ENCODE results near the gene RABGAP1L. TPM values are rescaled to one million over a fixed set of nuclear protein-coding genes. Genes with fewer than 3 reads are reported as not detected.

RABGAP1L gene
- total RNA-seq, 1 donor from 2014 or later, result 36.2 TPM

DNA sequence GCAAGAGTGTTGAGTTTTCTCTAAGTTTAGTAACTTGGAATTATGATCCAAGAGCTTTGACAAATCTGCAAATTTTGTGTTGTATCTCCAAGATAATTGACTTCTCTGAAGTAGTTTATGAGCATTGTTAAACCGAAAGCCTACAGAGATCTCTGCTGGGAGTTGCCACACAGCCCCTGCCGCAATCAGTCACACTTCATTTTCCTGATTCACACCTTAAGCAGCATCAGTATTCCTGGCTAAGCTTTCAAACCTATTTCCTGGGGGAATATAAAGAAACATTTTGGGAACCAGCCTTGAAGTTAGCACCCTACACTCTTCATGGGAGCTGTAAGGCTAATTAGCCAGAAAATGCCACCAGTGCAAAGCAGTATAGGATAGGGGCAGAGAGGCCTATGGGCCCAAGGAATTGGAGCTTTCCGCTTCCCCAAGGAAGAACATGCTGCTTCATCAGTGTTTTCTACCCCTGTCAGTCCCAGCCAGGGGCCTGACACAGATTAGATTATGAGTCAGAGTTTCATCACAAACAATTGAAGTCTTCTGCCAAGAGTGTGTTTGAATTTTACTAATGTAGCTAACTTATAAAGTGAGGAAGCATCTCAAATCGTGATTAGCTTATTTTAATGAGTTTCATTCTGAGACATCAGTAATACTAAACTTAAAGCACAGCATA is 817.3 kb downstream of the RABGAP1L start:
- DNase-seq, result no peak

- peak; percentile 73 for DNase-seq
Measured at GRCh38 chr1:174982971-174983689, 823.8 kb downstream of the RABGAP1L start.

DNA sequence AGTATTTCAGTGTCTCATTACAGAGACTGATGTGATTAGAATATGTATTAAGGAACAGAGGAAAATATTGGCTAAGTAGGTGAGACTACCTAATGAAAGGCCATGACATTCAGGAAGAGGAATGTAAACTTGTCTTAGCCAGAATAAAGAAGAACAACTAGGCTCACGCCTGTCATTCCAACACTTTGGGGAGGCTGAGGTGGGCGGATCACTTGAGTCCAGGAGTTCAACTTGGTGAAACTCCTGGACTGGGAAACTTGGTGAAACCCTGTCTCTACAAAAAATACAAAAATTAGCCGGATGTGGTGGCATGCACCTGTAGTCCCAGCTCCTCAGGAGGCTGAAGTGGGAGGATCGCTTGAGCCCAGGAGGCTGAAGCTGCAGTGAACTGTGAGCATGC is 825.6 kb downstream of the RABGAP1L start:
- no peak for DNase-seq

GRCh38 chr1:174988539-174988938 is 829.2 kb downstream of the RABGAP1L start:
- no peak for DNase-seq

- DNase-seq, result no peak
Measured at GRCh38 chr1:174988986-174989385, 829.7 kb downstream of the RABGAP1L start.

DNA sequence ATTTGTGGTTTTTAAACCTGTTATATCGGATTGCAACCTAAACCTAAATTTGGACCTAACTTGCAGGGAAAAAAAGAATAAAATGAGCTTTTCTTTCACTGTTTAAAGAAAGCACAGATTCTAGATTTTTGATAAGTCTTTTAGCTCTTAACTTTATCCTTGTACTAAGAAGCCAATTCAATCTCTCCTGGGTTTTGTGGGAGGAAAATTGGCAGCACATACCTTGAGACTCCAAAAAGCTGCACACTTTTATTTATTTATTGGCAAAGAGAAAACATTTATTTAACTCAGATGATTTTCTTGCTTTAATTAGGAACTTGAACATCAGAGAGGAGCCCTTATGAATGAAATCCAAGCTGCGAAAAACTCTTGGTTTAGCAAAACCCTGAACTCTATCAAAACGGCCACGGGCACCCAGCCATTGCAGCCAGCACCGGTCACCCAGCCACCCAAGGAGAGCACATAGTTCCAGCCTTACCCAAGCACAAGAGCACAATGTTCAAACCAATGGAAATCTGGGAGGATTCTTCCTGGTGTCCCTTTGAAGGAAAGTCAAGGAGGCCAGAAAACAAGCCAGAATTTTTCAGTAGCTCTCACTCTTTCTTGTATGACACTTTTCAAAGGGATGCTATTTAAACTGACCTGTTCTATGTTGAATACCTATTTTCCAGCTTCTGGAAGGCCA is 830.4 kb downstream of the RABGAP1L start:
- DNase-seq, result no peak

GRCh38 chr1:174990382-174990999 is 831.2 kb downstream of the RABGAP1L start:
- peak; percentile 87 for DNase-seq

DNA sequence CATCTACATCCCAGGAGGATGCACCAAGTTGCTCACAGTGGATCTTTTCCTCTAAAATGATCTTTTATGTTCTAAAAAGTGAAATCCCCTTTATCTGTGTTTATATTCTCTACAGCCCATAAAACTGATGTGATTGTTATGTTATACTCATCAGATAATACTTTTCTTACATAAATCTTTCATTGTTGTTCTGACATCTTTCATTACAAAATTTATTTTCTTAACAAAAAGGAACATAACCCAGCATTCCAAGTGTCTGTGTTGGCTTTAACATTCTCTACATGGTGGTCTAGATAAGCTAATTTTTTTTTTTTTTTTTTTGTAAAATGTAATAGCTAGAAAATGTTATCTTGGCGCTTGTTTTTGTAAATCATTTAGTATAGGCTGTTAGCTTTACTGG is 832.2 kb downstream of the RABGAP1L start:
- DNase-seq, result no peak

DNA sequence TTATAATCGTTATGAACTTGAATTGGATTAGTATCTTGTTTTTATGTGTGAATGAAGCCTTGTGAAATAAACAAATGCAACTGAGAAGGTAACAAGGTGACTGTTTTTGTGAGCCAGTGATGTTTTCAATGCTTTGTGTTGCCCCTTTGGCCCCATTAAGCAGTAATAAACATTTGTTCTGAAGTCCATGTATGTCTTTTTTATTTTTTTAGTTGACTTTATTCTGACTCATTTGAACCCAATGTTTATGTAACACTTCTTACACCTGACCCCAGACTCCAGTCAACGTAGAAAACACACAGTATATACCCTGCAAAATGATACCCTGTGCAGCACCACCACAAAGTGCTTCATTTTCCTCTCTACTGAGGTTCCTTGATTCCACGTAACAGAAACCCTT is 835.8 kb downstream of the RABGAP1L start:
- DNase-seq, result no peak

- no peak for DNase-seq
Measured at GRCh38 chr1:174995916-174996315, 836.6 kb downstream of the RABGAP1L start.

- peak; percentile 72 for DNase-seq
Measured at GRCh38 chr1:174996476-174996875, 837.2 kb downstream of the RABGAP1L start.

DNA sequence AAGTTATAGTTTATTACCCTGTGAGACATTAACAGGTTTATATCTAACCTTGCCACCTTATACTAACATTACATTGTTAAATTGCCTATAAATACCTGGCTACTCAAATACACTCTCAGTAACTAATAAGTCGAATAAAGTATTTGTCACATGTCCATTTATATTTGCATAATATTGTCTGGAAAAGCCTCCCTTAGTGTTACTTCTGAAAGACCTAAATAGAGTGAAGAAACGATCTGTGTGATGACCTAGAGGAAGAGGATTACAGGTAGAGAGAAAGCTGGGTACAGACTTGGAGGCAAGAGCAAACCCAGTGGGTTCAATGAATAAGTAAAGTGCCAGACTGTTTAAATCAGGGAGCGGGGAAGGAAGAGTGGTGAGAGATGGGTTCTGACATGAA is 837.7 kb downstream of the RABGAP1L start:
- DNase-seq, result no peak

DNA sequence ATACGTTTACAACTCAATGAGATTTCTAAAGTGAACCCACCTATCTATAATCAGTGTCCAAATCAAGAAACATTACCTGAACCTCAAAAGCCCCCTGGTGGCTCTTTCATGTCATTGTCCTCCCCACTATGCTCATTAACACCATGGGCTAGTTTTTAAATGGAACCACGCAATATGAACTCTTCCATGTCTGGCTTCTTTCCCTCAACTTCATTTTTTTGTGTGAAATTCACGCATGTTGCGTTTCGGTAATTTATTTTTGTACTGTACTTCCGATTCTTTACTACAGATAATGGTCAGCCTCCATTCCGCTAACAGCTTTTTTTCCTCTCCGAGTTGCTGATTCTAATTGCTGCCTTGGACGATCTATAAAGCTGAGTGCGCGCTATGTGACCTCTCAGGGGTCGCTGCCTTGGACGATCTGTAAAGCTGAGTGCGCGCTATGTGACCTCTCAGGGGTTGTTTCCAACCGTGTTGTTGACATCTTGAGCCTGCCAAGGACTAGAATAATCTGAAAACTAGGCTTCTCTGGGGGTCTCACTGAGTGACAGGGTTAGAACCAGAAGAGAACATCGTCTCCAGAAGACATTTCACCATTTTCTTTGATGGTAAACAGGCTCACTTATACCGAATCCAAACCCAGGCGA is 839.4 kb downstream of the RABGAP1L start:
- DNase-seq, result peak; percentile 76

DNA sequence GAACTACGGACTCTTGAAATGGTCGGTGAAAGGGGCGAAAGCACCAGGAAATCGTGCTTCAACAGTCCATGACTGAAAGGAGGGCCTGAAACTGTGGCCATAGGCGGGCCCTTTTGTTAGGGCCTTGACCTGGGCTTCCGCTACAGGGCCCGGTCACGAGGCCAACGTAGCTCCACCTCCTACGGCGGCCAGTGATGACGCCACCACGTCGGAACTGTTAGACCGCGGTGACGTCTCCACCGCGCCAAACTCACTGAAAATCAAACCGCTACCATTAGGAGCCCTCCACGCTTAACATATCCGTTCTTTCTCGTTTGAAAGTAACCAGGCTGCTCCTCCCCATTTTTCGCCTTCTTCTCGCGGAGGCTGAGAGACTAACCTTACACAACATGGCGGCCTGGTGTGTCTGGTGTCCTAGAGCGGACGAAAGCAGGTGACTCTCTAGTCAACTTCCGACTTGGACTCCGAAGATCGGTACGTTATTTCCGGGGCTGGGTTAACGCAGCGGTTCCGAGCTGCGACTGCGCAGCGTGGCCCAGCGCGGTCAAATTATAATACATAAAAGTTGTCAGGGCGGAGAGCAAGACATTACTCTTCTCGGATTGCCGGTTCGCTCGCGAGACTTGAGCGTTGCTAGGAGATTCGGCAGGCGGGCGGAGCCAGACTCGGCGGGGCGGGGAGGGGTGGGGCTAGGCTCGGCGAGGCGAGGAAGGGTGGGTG is 840.1 kb downstream of the RABGAP1L start:
- DNase-seq, result peak; percentile 99

DNA sequence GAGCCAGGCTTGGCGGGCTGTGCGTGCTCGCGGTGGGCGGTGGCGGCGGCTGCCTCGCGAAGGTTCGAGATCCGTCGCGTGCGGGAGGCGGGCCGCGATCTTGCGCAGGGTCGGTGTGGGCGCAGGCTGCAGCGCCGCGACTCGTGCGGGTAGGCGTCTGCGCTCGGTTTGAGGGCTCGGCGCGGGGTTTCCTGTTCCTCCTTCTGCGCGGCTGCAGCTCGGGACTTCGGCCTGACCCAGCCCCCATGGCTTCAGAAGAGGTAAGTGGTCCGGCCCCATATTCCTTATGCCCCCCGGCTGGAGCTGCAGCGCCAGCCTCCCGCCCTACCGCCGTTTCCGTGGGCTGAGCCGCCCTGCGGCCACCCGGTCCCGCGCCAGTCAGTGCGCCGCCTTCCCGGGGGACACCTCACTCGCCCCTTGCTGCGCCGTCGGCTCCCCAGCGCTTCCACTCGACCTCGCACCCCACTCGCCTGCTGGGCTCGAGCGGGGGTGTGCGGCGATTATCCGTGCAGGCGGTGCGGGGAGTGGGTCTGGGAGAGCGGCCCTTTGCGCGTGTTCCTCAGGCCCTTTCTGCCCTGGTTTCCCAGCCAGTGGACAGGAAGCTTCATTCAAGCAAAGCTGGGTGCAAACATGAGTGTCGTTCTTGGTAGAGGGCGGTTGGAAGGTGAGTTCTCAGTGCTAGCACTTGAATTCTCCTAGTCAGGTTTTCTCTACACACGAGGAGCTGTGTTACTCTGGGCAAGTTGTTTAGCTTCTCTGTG is 840.8 kb downstream of the RABGAP1L start, which contains the start of gene CACYBP:
Gene CACYBP, plus strand, starts transcription at position 12 of the 761 bp plus-strand sequence. Its CDS starts 234 bp downstream, at position 246.
- peak; percentile 50 for DNase-seq

GRCh38 chr1:175000697-175001187 is 841.4 kb downstream of the RABGAP1L start:
- DNase-seq, result peak; percentile 38

DNA sequence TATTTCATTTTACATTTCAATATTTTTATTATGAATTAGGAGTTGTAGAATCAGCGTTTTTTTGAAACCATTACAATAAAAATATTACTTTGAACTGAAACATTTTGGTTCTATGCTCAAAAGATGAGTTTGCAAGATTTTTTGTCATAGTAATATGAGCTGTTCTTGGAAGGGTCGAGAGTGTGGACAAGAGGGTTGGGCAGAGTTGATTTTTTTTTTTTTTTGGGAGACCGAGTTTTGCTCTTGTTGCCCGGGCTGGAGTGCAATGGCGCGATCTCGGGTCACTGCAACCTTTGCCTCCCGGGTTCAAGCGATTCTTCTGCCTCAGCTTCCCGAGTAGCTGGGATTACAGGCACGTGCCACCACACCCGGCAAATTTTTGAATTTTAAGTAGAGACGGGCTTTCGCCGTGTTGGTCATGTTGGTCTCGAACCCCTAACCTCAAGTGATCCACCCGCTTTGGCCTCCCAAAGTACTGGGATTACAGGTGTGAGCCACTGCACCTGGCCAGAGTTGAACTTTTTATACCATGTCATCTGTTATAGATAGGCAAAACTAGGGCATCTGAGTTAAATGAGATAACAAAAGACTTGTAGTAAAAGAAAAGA is 843.7 kb downstream of the RABGAP1L start:
- DNase-seq, result no peak

- no peak for DNase-seq
Measured at GRCh38 chr1:175003521-175003920, 844.2 kb downstream of the RABGAP1L start.

- no peak for DNase-seq
Measured at GRCh38 chr1:175005085-175005783, 845.9 kb downstream of the RABGAP1L start.

DNA sequence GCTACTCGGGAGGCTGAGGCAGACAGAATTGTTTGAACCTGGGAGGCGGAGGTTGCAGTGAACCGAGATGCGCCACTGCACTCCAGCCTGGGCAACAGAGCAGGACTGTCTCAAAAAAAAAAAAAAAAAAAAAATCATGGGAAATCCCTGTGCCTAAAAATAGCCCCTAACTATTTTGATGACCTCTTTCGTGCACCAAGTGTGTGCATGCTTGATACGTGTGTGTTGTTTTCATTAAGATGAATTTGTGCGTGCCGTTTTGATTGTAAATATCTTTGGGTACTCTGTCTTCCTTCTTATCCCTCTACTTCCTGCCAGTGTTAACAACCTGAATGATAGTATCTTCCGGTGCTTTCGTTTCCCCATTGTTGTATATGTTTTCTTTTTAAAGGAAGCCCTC is 850.2 kb downstream of the RABGAP1L start:
- DNase-seq, result peak; percentile 30
